Measurements from ENCODE around the gene DRD3.

DRD3 gene

DNA sequence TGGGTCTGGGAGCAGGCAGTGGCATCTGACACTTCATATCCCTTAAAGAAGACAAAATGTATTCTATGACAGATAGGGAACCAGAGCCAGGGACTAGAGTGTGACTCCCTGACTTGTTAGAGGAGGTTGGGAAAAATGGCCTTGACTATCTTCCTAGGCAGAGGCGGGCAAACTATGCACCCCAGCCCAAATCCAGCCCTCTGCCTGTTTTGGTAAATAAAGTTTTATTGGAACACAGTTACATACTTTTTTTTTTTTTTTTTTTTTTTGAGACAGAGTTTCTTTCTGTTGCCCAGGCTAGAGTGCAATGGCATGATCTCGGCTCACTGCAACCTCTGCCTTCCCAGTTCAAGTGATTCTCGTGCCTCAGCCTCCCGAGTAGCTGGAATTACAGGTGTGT lies 75.0 kb downstream of the DRD3 start:
- no peaks in the 10 kb centered on the region for H3K36me3 ChIP-seq
- no peak overlapping the region for H3K4me3 ChIP-seq (ENCODE audit: low read depth, low read length)
- H3K27me3 ChIP-seq, result peaks cover 8% of the 10 kb centered on the region
- TF ChIP-seq CTCF (IDR thresholded peaks at IDR 0.05; ENCODE audit: low read depth, low read length), result no peak
- no peaks in the 10 kb centered on the region for H3K4me1 ChIP-seq
- no peaks in the 10 kb centered on the region for H3K9me3 ChIP-seq
- DNase-seq, result no peak

DNA sequence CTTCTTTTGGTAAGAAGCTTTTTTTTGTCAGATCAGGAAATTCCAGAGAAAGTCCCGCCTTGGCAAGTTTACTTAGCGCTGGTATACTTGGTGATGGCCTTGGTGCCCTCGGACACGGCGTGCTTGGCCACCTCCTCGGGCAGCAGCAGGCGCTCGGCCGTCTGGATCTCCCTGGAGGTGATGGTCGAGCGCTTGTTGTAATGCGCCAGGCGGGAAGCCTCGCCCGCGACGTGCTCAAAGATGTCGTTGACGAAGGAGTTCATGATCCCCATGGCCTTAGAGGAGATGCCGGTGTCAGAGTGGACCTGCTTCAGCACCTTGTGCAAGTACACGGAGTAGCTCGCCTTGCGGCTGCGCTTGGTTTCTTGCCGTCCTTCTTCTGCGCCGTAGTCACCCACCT lies 75.7 kb downstream of the DRD3 start:
- TF ChIP-seq CTCF (IDR thresholded peaks at IDR 0.05; ENCODE audit: low read depth, low read length), result no peak
- DNase-seq, result no peak
- H3K27me3 ChIP-seq, result peaks cover 8% of the 10 kb centered on the region
- no peaks in the 10 kb centered on the region for H3K9me3 ChIP-seq
- no peaks in the 10 kb centered on the region for H3K4me1 ChIP-seq
- no peaks in the 10 kb centered on the region for H3K36me3 ChIP-seq
- H3K4me3 ChIP-seq (ENCODE audit: low read depth, low read length), result no peak overlapping the region

- DNase-seq, result no peak
- Histone ChIP-seq H3K4me3 (ENCODE audit: low read depth, low read length) (no peak overlapping the region), H3K36me3 (no peaks in the 10 kb centered on the region), H3K4me1 (no peaks in the 10 kb centered on the region), H3K27me3 (peaks cover 7% of the 10 kb centered on the region; the same call in 1 of the 2 replicates), H3K9me3 (no peaks in the 10 kb centered on the region)
- TF ChIP-seq CTCF (IDR thresholded peaks at IDR 0.05; ENCODE audit: low read depth, low read length), result no peak
These were observed 77.8 kb downstream of the DRD3 start for GRCh38 chr3:114101101-114101500.

- Histone ChIP-seq H3K4me3 (ENCODE audit: low read depth, low read length) (no peak overlapping the region), H3K9me3 (no peaks in the 10 kb centered on the region), H3K4me1 (no peaks in the 10 kb centered on the region; the same call in 1 of the 2 replicates), H3K36me3 (no peaks in the 10 kb centered on the region), H3K27me3 (0 out of 2 replicates have a peak, but pooled peaks cover 3% of the 10 kb centered on the region)
- no peak for DNase-seq
- TF ChIP-seq CTCF (IDR thresholded peaks at IDR 0.05; ENCODE audit: low read depth, low read length), result no peak
These were observed 83.1 kb downstream of the DRD3 start for GRCh38 chr3:114095796-114096195.

- no peaks in the 10 kb centered on the region for H3K36me3 ChIP-seq
- H3K27me3 ChIP-seq, result no peaks in the 10 kb centered on the region
- no peak for DNase-seq
- H3K4me3 ChIP-seq (ENCODE audit: low read depth, low read length), result no peak overlapping the region
- no peaks in the 10 kb centered on the region; the same call in 1 of the 2 replicates for H3K4me1 ChIP-seq
- no peaks in the 10 kb centered on the region for H3K9me3 ChIP-seq
- no peak for TF ChIP-seq CTCF (IDR thresholded peaks at IDR 0.05; ENCODE audit: low read depth, low read length)
These were observed 85.3 kb downstream of the DRD3 start for GRCh38 chr3:114093596-114093995.

GRCh38 chr3:114093016-114093380 lies 85.9 kb downstream of the DRD3 start:
- no peak for DNase-seq
- no peaks in the 10 kb centered on the region; the same call in 1 of the 2 replicates for H3K4me1 ChIP-seq
- H3K36me3 ChIP-seq, result no peaks in the 10 kb centered on the region
- H3K27me3 ChIP-seq, result no peaks in the 10 kb centered on the region
- H3K9me3 ChIP-seq, result no peaks in the 10 kb centered on the region
- no peak overlapping the region for H3K4me3 ChIP-seq (ENCODE audit: low read depth, low read length)
- TF ChIP-seq CTCF (IDR thresholded peaks at IDR 0.05; ENCODE audit: low read depth, low read length), result no peak
